ENCODE measurements around the gene URB1. TPM values are rescaled to one million over a fixed set of nuclear protein-coding genes. Genes with fewer than 3 reads are reported as not detected.

The URB1 gene
- total and polyA plus RNA-seq, 2 of the 8 experiments (the other 6 are each of a cell fraction or from before 2014, with no cell fraction given) = 8.1 to 28.9 TPM

DNA sequence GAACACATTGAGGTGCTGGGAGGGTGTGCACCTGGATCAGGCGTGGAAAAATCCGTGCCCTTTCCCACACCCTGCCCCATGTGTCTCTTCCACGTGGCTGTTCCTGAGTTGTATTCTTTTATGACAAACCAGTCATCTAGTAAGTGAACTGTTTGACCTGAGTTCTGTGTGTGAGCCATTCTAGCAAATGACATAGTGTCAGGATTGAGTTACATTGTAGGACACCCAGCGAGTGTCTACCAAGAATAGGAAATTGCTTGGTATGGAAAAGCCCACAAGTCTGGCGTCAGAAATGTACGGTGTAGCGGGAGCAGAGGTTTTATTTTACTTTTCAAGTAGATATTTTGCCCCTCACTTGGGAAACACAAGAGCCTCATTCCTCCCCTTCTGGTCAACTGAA, 95.4 kb downstream of the URB1 start (continued):
- TF ChIP-seq CBX8 (IDR thresholded peaks at IDR 0.05; ENCODE audit: borderline replicate concordance, low read depth, low read length) = no peak
